Caco-2 (cell line): ENCODE results near the gene IQGAP2. TPM values are rescaled to one million over a fixed set of nuclear protein-coding genes. Genes with fewer than 3 reads are reported as not detected.

Experiments used
- BruUV-seq: library from RNA; stranded (reverse); fragments of 400-500 nt; replicated peaks from 2 replicates; lab custom pipeline; 2021; lab: Mats Ljungman, UMichigan
- CTCF ChIA-PET: fragments of 300-600 bp; sonication (Branson Sonifier 250); formaldehyde crosslinking; loops from one replicate; lab custom pipeline; 2022; ENCODE audit warnings: antibody characterized with exemption; lab: Charles Lee
- POLR2A ChIA-PET: fragments of 300-600 bp; sonication (Branson Sonifier 250); formaldehyde crosslinking; loops from one replicate; lab custom pipeline; 2022; ENCODE audit warnings: antibody characterized with exemption; lab: Charles Lee
- DNase-seq, 2 experiments: peaks; one replicate each; pipeline versions ENCODE4 v3.0.0 to v3.0.0-alpha.2; 2020 to 2022
- H3K27me3 ChIP-seq: replicated peaks from 2 replicates; pipeline ENCODE4 v1.6.0; 2011; ENCODE audit warnings: low read length; ENCODE audit not compliant: control insufficient read depth, insufficient read depth
- H3K36me3 ChIP-seq: 2 replicates; pipeline ENCODE4 v1.5.1; 2011; ENCODE audit warnings: low read length; ENCODE audit not compliant: control insufficient read depth, insufficient read depth
- H3K4me1 ChIP-seq: fragments of 250-450 bp; sonication (Bioruptor Pico); 2 replicates; pipeline ENCODE4 v1.5.1; 2020; ENCODE audit warnings: mild to moderate bottlenecking
- H3K4me3 ChIP-seq: 2 replicates; pipeline ENCODE4 v1.5.1; 2011; ENCODE audit warnings: low read depth, mild to moderate bottlenecking, control low read depth, low read length
- H3K9me3 ChIP-seq: fragments of 250-450 bp; sonication (Bioruptor Pico); 2 replicates; pipeline ENCODE4 v1.5.1; 2020; ENCODE audit warnings: mild to moderate bottlenecking, moderate library complexity
- H3K27ac Mint-ChIP-seq: one replicate; pipeline ENCODE4 v1.8.0; 2022; ENCODE audit warnings: mixed read lengths; ENCODE audit not compliant: unreplicated experiment
- H3K27me3 Mint-ChIP-seq: one replicate; pipeline ENCODE4 v1.8.0; 2022; ENCODE audit warnings: mixed read lengths; ENCODE audit not compliant: insufficient read depth, unreplicated experiment
- H3K36me3 Mint-ChIP-seq: one replicate; pipeline ENCODE4 v1.8.0; 2022; ENCODE audit warnings: mild to moderate bottlenecking, mixed read lengths; ENCODE audit not compliant: insufficient read depth, unreplicated experiment
- H3K4me1 Mint-ChIP-seq: one replicate; pipeline ENCODE4 v1.8.0; 2022; ENCODE audit warnings: low read depth, mixed read lengths; ENCODE audit not compliant: unreplicated experiment
- H3K4me3 Mint-ChIP-seq: one replicate; pipeline ENCODE4 v1.8.0; 2022; ENCODE audit warnings: mild to moderate bottlenecking, moderate library complexity, mixed read lengths; ENCODE audit not compliant: unreplicated experiment
- H3K9me3 Mint-ChIP-seq: one replicate; pipeline ENCODE4 v1.8.0; 2022; ENCODE audit warnings: mixed read lengths; ENCODE audit not compliant: unreplicated experiment
- CTCF ChIP-seq, 2 experiments: fragments of 200-600 bp in 1 of 2; IDR thresholded peaks; 1 replicate in 1 of 2; 2 replicates in 1 of 2; pipeline versions ENCODE4 v1.5.1 to v1.8.0; 2011 to 2022; ENCODE audit warnings: antibody characterized with exemption in 1 of 2, control low read depth in 1 of 2, inconsistent platforms in 1 of 2, low read depth in 1 of 2, low read length in 1 of 2, mild to moderate bottlenecking in 1 of 2, moderate library complexity in 1 of 2; ENCODE audit not compliant: insufficient read depth in 1 of 2, severe bottlenecking in 1 of 2, unreplicated experiment in 1 of 2
- intact Hi-C: fragments of 100-400 bp; cut with micrococcal nuclease; formaldehyde crosslinking; loops from one replicate; pipeline ENCODE4 v1.10.0; 2022; ENCODE audit not compliant: unreplicated experiment
- total RNA-seq: library from RNA; stranded (reverse); gene quantifications from 2 replicates; pipeline ENCODE4 v1.2.3, GENCODE V29; 2022

Gene IQGAP2
- total RNA-seq, 1 experiment from 2014 or later = 89.4 TPM

- CTCF ChIA-PET = interaction anchor here (0.6 kb wide), 1 partner anchor 140 kb away, joined by 5 read pairs; no protein-coding TSS in a partner anchor
- TF ChIP-seq CTCF (IDR thresholded peaks at IDR 0.05; ENCODE audit: insufficient read depth in 1 of 2, low read depth in 1 of 2, low read length in 1 of 2, severe bottlenecking in 1 of 2, unreplicated experiment in 1 of 2) = no peak
- no peak overlapping the region for H3K27ac Mint-ChIP-seq
- no peak for DNase-seq
- H3K4me3 ChIP-seq = peak overlapping the region; percentile 94
- H3K36me3 Mint-ChIP-seq = no peaks in the 10 kb centered on the region
- no peaks in the 10 kb centered on the region for H3K9me3 ChIP-seq
- peaks cover 7% of the 10 kb centered on the region for H3K4me1 Mint-ChIP-seq
- H3K9me3 Mint-ChIP-seq = no peaks in the 10 kb centered on the region
- H3K27me3 Mint-ChIP-seq = no peaks in the 10 kb centered on the region
- H3K4me3 Mint-ChIP-seq = peak overlapping the region; percentile 89
- POLR2A ChIA-PET = no interaction called here
- no peaks in the 10 kb centered on the region for H3K27me3 ChIP-seq
- H3K4me1 ChIP-seq = peaks cover 9% of the 10 kb centered on the region; the same call in 1 of the 2 replicates
- no peaks in the 10 kb centered on the region for H3K36me3 ChIP-seq
- TSS peak; percentile 31 for BruUV-seq
- intact Hi-C loops = loop anchor here (2.0 to 5.0 kb wide), 3 partner anchors 21 to 105 kb away; no protein-coding TSS in a partner anchor
These were observed 314.4 kb downstream of the IQGAP2 start for GRCh38 chr5:76717222-76718083.

- Mint-ChIP-seq H3K27ac (no peak overlapping the region), H3K36me3 (no peaks in the 10 kb centered on the region), H3K9me3 (no peaks in the 10 kb centered on the region), H3K4me3 (no peak overlapping the region), H3K4me1 (peaks cover 7% of the 10 kb centered on the region), H3K27me3 (no peaks in the 10 kb centered on the region)
- Histone ChIP-seq H3K9me3 (no peaks in the 10 kb centered on the region), H3K27me3 (no peaks in the 10 kb centered on the region), H3K36me3 (no peaks in the 10 kb centered on the region), H3K4me1 (peaks cover 9% of the 10 kb centered on the region; the same call in 1 of the 2 replicates), H3K4me3 (no peak overlapping the region)
- CTCF ChIA-PET = interaction anchor here (0.6 kb wide), 1 partner anchor 92 kb away, joined by 5 read pairs; no protein-coding TSS in a partner anchor
- intact Hi-C loops = loop anchor here (5.0 kb wide), 2 partner anchors 39 to 104 kb away; no protein-coding TSS in a partner anchor
- no peak for TF ChIP-seq CTCF (IDR thresholded peaks at IDR 0.05; ENCODE audit: insufficient read depth in 1 of 2, low read depth in 1 of 2, low read length in 1 of 2, severe bottlenecking in 1 of 2, unreplicated experiment in 1 of 2)
- BruUV-seq = no TSS peak
- POLR2A ChIA-PET = no interaction called here
- no peak for DNase-seq
These were observed 315.3 kb downstream of the IQGAP2 start for GRCh38 chr5:76718381-76718832.

GRCh38 chr5:76718880-76719279 is 315.8 kb downstream of the IQGAP2 start:
- intact Hi-C loops = loop anchor here (5.0 kb wide), 2 partner anchors 38 to 103 kb away; no protein-coding TSS in a partner anchor
- no peak overlapping the region for H3K27ac Mint-ChIP-seq

More at GRCh38 chr5:76718880-76719279, 315.8 kb downstream of the IQGAP2 start:
- Histone ChIP-seq H3K27me3 (no peaks in the 10 kb centered on the region), H3K4me1 (peaks cover 9% of the 10 kb centered on the region; the same call in 1 of the 2 replicates), H3K36me3 (no peaks in the 10 kb centered on the region), H3K4me3 (no peak overlapping the region), H3K9me3 (no peaks in the 10 kb centered on the region)
- Mint-ChIP-seq H3K4me1 (peaks cover 7% of the 10 kb centered on the region), H3K9me3 (no peaks in the 10 kb centered on the region), H3K36me3 (no peaks in the 10 kb centered on the region), H3K27me3 (no peaks in the 10 kb centered on the region), H3K4me3 (no peak overlapping the region)
- no TSS peak for BruUV-seq
- ChIA-PET CTCF (interaction anchor here (0.6 kb wide), 1 partner anchor 93 kb away, joined by 5 read pairs; no protein-coding TSS in a partner anchor), POLR2A (no interaction called here)
- DNase-seq = no peak
- no peak for TF ChIP-seq CTCF (IDR thresholded peaks at IDR 0.05; ENCODE audit: insufficient read depth in 1 of 2, low read depth in 1 of 2, low read length in 1 of 2, severe bottlenecking in 1 of 2, unreplicated experiment in 1 of 2)
